Activated CD8-positive, alpha-beta memory T cell treated with anti-CD3 and anti-CD28 coated beads for 24 hours (primary cell): ENCODE measurements around the gene HCN4.

ENCODE experiments used
- DNase-seq: peaks from one replicate; pipeline ENCODE4 v3.0.0-alpha.2; 2020

Gene HCN4

GRCh38 chr15:73291441-73291840 lies 77.3 kb downstream of the HCN4 start:
- DNase-seq: no peak

GRCh38 chr15:73287019-73287418 lies 81.7 kb downstream of the HCN4 start:
- no peak for DNase-seq

- no peak for DNase-seq
Observed at GRCh38 chr15:73286311-73286710, 82.4 kb downstream of the HCN4 start.

GRCh38 chr15:73284090-73284716 lies 84.6 kb downstream of the HCN4 start:
- no peak for DNase-seq

GRCh38 chr15:73283366-73283962 lies 85.3 kb downstream of the HCN4 start:
- DNase-seq: no peak

GRCh38 chr15:73282567-73283365 lies 86.0 kb downstream of the HCN4 start:
- DNase-seq: no peak

- no peak for DNase-seq
Observed at GRCh38 chr15:73275862-73276261, 92.9 kb downstream of the HCN4 start.

GRCh38 chr15:73273181-73274002 lies 95.4 kb downstream of the HCN4 start:
- peak; percentile 65 for DNase-seq

GRCh38 chr15:73270366-73271097 lies 98.2 kb downstream of the HCN4 start:
- DNase-seq: no peak
